HG02943 (cell line): ENCODE results near the gene CDKN1B.

Experiments used
- ATAC-seq: cut with Tn5 transposase; IDR thresholded peaks from one replicate; pipeline ENCODE4 v1.9.1; 2021; ENCODE audit warnings: mild to moderate bottlenecking, low read depth, moderate library complexity; ENCODE audit not compliant: unreplicated experiment

CDKN1B gene

DNA sequence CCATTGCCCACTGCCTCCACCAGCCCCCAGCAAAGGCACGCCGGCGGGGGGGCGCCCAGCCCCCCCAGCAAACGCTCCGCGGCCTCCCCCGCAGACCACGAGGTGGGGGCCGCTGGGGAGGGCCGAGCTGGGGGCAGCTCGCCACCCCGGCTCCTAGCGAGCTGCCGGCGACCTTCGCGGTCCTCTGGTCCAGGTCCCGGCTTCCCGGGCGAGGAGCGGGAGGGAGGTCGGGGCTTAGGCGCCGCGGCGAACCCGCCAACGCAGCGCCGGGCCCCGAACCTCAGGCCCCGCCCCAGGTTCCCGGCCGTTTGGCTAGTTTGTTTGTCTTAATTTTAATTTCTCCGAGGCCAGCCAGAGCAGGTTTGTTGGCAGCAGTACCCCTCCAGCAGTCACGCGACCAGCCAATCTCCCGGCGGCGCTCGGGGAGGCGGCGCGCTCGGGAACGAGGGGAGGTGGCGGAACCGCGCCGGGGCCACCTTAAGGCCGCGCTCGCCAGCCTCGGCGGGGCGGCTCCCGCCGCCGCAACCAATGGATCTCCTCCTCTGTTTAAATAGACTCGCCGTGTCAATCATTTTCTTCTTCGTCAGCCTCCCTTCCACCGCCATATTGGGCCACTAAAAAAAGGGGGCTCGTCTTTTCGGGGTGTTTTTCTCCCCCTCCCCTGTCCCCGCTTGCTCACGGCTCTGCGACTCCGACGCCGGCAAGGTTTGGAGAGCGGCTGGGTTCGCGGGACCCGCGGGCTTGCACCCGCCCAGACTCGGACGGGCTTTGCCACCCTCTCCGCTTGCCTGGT, at the start of gene CDKN1B:
Gene CDKN1B, plus strand, starts transcription at position 576 of the 793 bp plus-strand sequence. CDS start 472 bp downstream, outside the sequence.
- ATAC-seq: peak; percentile 42

DNA sequence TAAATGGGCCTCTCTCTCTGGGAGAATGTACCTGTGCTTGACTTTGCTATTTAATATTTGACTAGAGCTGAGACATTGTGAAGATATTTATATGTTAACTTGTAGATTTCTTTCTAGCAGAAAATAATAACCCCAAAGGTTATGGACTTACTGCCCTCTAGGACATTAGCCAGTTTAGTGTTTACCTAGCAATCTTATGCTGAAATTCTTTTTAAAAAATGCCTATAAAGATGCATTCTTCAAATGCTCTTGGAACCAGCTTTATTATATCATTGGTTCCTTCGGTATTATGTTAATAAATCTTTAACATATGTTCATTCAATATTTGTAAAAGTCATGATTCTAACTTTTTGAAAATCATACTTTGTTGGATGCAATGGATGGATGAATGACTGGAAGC, 49.2 kb upstream of the CDKN1B start:
- no peak for ATAC-seq

DNA sequence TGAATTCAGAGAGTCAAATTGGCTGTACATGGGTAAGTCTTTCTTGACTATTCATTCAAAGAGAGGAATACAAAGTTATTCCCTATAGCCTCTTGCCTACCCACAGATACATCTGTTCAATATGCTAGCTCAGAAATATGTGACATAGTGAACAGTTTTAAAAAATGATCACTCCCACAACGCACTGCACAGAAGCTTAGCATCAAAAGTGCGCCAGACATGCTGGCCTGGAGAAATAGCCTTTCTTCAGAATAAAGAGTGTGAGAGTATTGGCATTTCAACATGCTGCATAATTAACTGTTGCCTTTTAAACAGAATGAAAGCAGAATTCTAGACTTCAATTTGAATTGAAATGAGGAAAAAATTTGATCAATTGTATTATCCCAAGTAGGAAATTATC, 48.1 kb upstream of the CDKN1B start:
- ATAC-seq: no peak

DNA sequence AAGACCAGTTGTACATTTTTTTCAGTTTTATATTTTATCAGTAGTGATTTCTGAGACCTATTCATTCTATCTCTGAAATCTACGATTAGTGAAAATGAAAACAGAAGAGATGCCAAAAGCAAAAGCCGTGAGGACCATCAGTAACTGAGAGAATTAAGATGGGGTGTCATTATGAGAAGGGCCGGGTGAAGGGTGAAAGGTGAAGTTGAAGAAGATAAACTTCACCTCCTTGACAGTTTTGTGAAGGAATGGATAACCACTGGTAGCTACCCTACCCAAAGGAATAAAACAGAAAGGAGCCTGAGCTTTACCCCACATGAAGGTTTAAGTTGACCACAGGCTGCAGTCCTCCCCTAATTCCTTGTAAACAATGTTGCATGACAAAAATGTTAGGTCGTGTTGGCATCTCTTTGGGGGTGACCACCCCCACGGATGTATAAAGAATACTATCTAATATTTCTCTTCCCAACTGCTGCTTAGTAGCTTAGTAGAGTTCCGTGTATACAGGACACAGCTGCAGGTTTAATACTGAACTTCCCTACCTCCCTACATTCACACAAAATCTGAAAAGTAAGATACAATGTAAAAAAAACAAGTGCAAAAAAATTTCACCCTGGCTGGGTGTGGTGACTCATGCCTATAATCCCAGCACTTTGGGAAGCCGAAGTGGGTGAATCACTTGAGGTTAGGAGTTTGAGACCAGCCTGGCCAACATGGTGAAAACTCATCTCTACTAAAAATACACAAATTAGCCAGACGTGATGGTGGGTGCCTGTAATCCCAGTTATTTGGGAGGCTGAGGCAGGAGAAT, 45.1 kb upstream of the CDKN1B start:
- ATAC-seq: no peak

DNA sequence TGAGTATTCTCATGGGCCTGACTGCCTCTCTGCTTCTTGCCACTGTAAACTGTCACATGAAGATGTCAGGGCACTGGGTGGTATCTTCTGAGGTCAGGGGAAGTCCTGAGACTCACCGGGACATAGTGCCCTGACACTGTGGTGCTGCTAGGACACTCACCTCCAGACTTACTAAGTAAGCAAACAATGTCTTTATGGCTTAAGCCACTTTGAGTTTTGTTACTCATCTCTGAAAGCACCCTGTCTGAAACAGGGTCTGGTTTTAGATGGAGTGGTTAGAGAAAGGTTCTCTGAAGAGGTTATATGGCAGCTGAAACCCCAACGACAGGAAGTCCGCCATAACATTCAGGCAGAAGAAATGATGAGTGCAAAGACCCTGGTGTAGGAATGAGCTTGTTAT, 43.9 kb upstream of the CDKN1B start:
- no peak for ATAC-seq

DNA sequence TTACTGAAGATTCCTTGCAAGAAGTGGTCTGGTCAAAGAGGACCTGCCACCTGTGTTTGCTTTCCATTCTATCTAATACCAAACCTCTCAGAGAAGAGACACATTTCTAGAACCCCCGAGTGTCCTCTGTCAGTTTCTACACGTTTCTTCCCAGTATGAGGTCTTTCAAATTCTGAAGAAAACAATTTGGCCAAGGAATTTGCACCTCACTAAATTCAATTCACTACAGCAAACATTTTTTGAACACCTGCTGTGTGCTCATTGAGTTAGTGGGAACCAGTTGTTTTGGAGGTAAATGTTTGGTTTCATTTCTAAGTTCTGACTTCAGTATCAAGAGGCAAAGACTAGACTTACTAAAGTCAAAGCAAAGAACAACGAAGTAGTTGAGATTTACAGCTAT, 40.6 kb upstream of the CDKN1B start:
- no peak for ATAC-seq

DNA sequence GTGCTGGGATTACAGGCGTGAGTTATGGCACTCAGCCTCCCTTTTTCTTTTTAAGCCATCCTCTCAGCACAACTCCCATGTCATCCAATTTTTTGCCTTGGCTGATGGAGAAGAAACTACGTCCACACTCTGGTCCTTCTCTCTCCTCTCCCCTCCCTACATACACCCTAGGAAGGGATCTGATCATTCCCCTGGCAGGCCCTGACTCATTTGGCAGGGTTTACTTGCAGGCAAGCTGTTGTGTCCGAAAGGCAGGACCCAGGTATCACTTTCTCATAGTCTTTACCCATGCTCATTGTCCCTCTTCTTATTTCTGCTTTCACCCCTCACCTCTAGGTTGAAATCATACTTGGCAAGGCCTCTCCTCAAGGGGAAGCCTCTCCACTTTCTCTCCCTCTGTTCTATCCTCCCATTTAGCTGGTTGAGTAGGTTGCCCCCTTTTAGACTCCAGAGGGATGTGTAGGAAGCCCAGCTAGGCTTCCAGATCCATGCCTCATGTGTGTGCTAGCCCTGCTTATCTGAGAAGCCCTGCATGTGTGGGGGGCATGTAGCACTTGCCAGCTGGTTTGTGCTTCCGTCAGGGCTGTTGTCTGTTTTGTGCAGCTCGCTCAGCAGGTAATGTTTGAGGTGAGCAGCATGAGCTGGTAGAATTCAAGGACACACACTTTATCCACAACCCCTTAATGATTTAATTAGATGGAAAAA, 36.0 kb upstream of the CDKN1B start:
- ATAC-seq: no peak

DNA sequence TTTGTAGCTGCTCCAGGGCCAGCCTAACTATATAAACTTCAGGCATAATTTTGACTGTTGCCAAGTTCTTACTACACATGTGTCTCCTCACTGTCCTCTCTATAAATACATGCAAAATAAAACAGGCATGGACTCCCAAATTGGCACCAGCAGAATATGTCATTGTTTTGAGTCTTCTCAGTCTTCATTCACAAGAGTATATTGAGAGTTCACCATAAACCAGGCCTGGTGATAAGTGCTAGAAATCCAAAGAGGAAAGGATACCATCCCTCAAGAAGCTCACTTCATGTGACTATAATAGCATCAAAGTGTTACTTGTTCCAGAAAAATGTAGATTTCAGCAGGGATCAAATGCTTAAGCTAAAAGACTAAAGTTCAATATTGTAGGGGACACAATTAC, 34.9 kb upstream of the CDKN1B start:
- no peak for ATAC-seq

DNA sequence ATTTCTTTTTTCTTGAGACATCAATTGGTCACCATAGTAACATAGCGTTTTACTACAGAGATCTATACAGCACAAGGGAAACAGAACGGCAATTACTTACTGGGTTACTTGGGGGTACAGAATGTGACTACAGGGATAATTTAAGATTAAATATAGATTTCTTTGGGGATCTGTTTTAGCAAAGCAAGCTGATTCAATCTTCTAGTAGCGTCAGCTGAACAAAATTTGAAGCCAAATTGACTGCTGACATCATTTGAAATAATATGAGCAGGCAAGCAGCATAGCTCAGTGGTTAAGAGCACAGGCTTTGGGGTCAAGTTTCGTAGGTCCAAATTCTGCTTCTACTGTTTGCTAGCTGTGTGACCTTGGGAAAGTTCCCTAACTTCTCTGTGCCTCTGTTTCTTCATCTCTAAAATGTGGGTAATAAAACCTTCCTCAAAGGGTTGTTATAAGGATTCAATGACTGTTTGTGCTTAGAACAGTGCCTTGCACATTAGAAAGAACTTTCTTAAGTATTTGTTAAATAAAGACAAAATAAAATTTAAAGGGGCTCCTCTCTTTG, 34.0 kb upstream of the CDKN1B start:
- no peak for ATAC-seq

DNA sequence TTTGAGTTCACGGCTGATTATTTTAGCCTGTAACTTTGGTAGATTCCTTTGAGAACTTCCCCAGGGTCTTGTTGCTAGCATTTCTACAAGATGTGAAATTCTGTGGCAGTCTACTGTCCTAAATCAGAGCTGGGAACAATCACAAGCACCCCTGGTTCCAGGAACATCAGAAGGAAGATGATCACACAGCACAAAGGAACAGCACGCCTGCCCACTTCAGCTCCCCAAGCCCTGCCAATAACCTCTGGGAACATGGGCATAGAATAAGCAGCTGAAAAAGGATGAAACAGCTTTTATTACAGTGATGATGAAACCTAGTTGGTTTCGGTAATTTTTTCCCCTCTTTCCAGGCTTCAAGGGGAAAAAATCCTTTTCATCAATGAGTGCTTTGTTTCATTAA, 33.4 kb upstream of the CDKN1B start:
- ATAC-seq: no peak

DNA sequence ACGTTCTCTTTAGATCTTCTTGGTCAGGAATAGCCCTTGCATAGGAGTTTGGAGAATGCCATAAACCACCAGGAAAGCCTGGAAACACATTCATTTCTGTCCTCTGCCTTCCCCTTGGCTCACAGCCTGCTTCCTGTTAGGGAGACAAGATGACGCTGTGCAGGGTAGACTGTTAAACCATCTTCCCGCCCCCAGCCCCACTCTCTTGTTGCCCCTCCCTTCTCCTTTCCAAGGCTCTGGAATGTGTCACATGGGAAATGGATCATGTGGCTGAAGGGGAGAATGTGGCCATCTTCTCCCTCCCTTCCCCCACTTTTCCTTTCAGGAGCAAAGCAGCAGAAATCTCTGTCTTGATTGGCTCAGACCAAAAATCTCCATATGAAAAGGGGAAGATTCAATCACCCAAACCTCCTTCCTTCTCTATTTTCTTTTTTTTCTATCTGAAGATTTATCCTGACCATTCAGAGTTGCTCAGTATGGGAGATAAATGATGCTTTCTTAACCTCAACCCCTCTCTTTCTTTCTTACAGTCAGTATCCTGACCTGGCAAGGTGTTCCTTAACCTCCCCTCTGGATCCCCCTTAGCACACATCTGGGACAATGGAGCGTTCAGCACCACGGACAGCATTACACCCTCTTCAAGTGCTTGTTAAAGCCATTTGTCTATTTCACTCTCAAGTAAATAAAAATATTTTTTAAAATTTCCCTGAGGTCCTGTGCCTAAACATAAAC, 32.6 kb upstream of the CDKN1B start:
- no peak for ATAC-seq

DNA sequence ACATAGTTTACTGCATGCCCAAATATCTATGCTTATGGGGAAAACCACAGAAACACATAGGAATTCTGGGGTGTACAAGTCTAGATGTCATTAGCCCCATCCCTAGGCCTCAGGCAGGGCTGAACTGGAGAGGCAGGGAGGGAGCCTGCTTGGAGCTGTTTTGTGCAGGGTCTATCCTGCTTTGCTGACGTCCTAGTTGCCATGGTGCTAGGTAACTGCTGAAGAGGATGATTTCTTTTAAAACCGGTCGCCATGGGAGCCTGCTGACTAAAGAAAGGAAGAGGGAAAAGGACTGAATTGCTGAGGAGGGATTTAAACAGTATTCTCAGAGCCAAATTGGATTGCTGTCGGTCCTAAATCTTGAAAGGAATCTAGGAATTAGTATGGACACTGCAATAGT, 31.9 kb upstream of the CDKN1B start:
- ATAC-seq: no peak

DNA sequence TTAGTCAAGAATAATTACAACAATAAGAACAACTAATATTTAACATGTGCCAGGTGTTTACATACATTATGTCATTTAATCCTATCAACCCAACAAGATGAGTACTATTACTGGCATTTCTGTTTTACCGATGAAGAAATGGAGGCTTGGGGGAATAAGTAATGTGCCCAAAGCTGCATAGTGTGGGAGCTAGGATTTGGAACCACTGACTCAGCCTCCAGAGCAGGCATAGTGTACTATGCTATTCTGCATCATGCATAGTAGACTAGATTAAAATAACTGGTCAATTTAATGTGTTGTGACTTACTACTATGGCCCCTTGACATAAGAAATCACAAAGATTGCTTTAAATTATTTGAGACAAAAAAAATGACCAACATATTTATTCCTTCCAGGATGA, 30.7 kb upstream of the CDKN1B start:
- no peak for ATAC-seq

DNA sequence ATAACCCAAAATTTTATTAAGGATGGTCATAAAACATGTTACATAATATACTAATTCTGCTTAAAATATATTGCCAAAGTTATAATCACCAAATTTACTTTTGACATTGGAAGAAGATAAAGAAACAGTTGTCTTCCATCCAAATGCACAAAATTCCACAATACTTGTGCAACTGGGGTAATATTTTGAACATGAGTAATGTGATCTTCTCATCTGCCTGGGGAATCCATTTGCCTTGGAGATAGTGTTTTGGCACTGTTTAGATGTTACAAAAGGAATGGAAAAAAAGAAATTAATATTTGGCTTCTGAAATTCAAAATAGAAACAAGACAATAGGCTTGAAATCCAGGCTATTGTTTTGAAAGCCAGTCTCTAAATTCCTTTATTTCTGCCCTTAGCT, 30.2 kb upstream of the CDKN1B start:
- ATAC-seq: no peak

DNA sequence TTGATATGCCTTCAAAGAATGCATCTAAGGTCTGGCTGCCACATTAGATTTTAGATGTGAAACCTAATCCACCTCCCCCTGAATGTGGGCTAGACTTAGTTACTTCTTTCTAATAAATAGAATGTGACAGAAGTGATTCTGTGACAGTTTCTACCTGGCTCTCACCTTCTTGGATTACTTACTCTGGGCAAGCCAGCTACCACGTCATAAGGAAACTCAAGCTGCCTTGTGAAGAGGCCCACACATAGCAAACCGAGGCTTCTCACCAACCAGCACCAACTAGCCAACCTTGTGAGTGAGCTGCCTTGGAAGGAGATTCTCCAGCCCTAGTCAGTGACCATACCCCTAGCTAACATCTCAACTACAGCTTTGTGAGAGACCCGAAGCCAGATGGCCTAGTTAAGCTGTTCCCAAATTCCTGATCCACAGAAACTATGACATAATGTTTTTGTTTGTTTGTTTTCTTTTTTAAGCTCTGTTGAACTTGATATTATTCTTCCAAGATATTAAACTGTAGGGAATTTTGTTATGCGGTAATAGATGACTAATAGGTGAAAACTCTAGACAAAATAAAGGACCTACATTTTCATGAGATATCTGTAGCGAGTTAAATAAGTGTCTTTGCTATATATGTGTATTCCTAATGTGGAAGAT, 27.4 kb upstream of the CDKN1B start:
- no peak for ATAC-seq

DNA sequence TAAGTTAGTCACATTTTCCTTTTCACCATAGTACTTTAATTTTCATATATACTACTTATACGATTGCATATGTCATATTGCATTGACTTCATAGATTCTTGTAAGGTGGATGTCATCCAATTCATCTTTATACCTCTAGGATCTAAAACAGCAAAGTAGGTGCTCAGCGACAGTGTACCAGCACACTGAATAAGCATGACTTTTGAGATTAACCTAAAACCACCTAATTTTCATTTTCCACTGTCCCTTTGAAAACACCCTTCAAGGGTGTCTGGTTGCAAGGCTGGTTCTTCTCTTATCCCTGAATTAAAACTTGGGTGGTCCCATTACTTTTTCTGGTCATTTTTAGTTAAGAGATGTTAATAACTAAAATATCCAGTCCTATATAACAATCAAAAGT, 25.6 kb upstream of the CDKN1B start:
- ATAC-seq: no peak

DNA sequence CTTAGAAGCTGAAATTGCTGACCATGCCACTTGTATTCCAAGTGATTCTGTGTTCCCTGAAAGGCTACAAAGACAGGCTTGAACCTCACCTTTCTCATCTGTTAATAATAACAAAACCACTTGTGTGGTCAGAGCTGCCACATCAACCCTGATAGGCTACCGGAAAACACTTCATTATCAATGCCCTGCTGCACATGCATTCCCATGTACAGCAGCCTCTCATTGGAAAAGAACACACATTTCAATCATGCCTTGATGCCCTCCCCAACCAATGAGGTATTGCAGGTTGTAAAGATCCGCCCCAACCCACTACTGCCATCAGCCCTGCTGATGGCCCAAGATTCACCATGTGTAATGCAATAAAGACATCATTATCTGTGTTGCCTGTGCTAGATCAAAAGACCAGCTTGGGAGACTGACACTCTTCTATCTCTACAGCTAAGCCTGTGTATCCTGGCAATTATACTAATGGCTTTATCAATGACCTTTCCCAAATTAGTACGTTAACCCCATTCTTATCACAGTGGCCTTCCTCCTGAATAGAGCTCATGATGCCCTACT, 24.0 kb upstream of the CDKN1B start:
- no peak for ATAC-seq

DNA sequence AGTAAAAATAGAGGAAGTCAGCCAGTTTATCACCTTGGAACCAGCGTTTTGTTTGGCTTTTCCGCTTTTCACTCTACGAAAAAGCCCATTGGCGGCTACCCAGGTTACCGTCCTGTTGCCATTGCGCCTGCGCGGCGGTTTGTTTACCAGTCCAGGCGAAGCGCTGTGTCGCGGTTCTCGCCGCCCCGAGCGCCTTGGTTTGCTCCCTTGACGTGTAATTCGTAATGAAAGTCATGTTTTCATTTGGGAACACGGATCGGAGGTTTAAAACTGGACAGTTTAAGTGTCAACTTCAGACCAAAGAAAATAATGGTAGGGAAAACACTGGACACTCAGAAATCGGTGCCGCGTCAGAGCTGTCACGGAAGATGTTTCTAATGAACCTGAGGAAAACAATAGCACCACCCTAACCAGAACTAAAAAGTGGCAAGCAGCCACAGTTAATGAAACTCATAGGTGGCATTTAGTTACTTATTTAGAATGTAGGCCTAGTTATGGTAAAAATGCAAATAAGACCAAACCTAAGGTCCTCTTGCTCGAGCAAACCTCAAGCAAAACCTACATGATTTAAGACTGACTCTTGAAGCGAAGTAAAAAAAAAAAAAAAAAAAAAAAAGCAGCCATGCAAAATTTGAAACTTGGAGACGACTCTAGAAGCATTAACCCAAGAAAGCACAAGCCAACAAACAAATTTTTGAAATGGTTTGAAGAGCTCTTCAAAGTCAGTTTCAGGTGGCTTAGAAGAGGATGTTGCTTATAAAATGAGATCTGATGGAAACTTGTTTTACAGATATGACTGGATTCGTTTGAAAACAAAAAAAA, 20.4 kb upstream of the CDKN1B start:
- peak; percentile 71 for ATAC-seq

DNA sequence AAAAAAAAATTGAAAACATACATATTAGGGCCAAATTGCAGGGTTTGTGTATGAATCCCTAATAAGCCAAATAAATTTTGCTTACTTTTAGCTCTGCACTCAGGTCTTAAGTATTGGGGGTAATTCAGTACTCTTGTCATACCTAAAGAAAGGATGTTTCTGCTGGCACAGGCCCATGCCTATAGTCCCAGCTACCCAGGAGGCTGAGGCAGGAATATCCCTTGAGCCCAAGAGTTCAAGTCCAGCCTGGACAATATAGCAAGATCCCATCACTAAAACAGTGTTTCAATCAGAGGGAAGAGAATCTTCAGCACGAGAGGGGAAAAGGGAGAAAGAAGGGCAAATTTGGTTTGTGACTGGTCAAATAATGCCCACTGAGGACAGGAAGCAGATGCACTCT, 17.8 kb upstream of the CDKN1B start:
- ATAC-seq: no peak
